HL-60 (cell line): ENCODE measurements around the gene KMT5B.

ENCODE experiments used
- CTCF ChIP-seq: IDR thresholded peaks from one replicate; pipeline ENCODE4 v1.5.1; 2011; ENCODE audit warnings: low read length, control low read depth, inconsistent platforms; ENCODE audit not compliant: insufficient read depth
- GABPA ChIP-seq: IDR thresholded peaks from 2 replicates; pipeline ENCODE4 v1.6.1; 2012; ENCODE audit warnings: low read depth
- POLR2AphosphoS5 ChIP-seq: IDR thresholded peaks from 2 replicates; pipeline ENCODE4 v1.6.1; 2012; ENCODE audit warnings: low read depth
- SPI1 ChIP-seq: IDR thresholded peaks from 2 replicates; pipeline ENCODE4 v1.6.1; 2012; ENCODE audit warnings: low read depth, mild to moderate bottlenecking, borderline replicate concordance
- TF ChIP-seq, protein P1 (sequence below): IDR thresholded peaks from 2 replicates; pipeline ENCODE4 v1.6.1; 2012; ENCODE audit warnings: low read depth; ENCODE audit not compliant: insufficient replicate concordance

DNA sequence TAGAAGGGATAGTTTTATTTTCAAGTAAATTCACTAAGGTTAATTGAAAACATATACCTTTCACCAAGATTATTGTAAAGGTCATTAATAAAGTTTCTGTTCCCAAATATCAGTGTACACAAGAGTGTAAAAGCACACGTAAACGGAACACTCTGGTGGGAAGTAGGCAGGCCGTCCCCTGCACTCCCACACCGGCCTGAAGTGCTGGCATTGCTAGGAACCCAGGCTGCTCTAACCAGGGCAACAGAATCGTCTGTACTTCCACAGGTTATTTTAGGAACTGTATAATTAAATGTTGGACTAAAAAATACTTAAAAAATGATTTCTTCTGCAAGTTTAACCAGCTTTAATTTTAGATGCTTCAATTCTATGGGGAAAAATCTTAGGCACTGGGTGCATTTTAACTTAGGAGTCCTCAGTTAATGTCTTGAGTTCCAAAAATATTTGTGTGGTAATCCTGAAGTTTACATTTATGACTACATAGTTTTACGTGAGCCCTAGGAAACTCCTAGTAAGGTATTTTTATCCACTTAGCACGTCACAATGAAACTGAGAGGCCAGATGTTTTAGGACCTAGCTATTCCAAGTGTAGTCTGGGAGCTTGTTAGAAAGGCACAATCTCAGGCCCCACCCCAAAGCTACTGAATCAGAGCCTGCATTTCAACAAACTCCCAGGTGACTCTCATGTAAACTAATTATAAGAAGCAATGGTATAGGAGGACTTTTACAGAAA is 31.2 kb downstream of the KMT5B start:
- TF ChIP-seq POLR2AphosphoS5 (no peak), CTCF (no peak), GABPA (no peak), SPI1 (no peak)
- TF ChIP-seq, protein P1, sequence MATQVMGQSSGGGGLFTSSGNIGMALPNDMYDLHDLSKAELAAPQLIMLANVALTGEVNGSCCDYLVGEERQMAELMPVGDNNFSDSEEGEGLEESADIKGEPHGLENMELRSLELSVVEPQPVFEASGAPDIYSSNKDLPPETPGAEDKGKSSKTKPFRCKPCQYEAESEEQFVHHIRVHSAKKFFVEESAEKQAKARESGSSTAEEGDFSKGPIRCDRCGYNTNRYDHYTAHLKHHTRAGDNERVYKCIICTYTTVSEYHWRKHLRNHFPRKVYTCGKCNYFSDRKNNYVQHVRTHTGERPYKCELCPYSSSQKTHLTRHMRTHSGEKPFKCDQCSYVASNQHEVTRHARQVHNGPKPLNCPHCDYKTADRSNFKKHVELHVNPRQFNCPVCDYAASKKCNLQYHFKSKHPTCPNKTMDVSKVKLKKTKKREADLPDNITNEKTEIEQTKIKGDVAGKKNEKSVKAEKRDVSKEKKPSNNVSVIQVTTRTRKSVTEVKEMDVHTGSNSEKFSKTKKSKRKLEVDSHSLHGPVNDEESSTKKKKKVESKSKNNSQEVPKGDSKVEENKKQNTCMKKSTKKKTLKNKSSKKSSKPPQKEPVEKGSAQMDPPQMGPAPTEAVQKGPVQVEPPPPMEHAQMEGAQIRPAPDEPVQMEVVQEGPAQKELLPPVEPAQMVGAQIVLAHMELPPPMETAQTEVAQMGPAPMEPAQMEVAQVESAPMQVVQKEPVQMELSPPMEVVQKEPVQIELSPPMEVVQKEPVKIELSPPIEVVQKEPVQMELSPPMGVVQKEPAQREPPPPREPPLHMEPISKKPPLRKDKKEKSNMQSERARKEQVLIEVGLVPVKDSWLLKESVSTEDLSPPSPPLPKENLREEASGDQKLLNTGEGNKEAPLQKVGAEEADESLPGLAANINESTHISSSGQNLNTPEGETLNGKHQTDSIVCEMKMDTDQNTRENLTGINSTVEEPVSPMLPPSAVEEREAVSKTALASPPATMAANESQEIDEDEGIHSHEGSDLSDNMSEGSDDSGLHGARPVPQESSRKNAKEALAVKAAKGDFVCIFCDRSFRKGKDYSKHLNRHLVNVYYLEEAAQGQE: no peak
